Stimulated activated naive CD8-positive, alpha-beta T cell treated with anti-CD3 and anti-CD28 coated beads, Interleukin-15, amount 100 ng/mL, for 72 hours (primary cell): ENCODE results near the gene PODNL1.

Experiments used
- ATAC-seq: fragments of 150-1000 bp; cut with Tn5 transposase; 2 replicates; pipeline ENCODE4 v1.10.0; 2021; ENCODE audit warnings: mild to moderate bottlenecking, moderate library complexity
- DNase-seq, 2 donors: peaks; one replicate each; pipeline ENCODE4 v3.0.0; 2021 to 2022
- H3K27ac Mint-ChIP-seq, 2 donors: one replicate each; pipeline ENCODE4 v1.8.0; 2022; ENCODE audit warnings: mild to moderate bottlenecking in 2 of 2, mixed read lengths in 2 of 2, moderate library complexity in 2 of 2
- H3K27me3 Mint-ChIP-seq: one replicate; pipeline ENCODE4 v1.8.0; 2022; ENCODE audit warnings: mixed read lengths
- H3K4me1 Mint-ChIP-seq: one replicate; pipeline ENCODE4 v1.8.0; 2022; ENCODE audit warnings: mild to moderate bottlenecking, mixed read lengths
- H3K4me3 Mint-ChIP-seq, 2 donors: one replicate each; pipeline ENCODE4 v1.8.0; 2022; ENCODE audit warnings: mild to moderate bottlenecking in 2 of 2, mixed read lengths in 2 of 2, moderate library complexity in 1 of 2
- H3K9me3 Mint-ChIP-seq, 2 donors: one replicate each; pipeline ENCODE4 v1.8.0; 2022; ENCODE audit warnings: mixed read lengths in 2 of 2

Gene PODNL1

DNA sequence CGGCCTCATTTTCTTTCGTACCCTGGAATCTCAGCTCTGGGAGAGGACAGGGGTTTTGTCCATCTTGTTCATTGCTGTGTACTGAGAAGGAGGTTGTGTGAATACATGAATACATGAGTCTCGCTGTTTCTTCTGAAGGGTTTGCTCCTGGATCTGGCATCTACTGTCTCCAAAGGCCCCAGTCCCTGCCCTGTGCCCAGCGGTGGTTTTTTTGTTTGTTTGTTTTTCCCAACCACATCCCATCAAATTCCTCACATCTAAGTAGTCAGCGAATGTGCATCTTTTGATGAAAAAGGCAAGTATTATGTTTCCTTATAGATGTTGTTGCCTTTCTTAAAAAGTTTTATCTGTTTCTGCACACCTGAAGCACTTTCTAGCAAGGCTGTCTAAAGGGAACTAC, 26.6 kb upstream of the PODNL1 start:
- Mint-ChIP-seq H3K27ac (peak overlapping the region in 1 of 2 donors; percentile 42), H3K9me3 (no peaks in the 10 kb centered on the region), H3K27me3 (no peaks in the 10 kb centered on the region), H3K4me3 (no peak overlapping the region), H3K4me1 (peaks cover 4% of the 10 kb centered on the region)
- DNase-seq (no peak), ATAC-seq (no peak)

DNA sequence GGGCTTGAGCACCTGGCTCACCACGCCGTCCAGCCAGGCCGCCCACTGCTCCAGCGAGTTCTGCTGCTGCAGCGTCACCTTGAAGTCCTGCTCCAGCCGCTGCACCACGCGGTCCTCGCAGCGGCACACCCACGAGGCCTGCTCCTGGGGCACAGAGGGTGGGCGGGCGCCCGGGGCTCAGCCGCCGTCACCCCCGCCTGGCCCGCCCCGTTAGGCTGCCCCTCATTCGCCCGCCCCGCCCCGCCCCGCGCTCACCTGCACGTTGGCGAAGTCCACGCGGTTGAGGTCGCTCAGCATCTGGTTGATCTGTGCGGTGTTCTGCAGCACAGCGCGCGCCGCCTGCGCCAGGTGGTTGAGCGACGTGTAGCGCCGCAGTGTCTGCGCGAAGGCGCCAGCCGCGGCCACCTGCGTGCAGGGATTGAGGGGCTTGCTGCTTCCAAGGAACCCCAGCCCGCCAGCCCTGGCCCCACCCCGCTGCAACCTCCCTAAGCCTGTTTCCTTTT, 25.4 kb upstream of the PODNL1 start:
- no peaks in the 10 kb centered on the region for H3K27me3 Mint-ChIP-seq
- ATAC-seq, result peak; percentile 4

DNA sequence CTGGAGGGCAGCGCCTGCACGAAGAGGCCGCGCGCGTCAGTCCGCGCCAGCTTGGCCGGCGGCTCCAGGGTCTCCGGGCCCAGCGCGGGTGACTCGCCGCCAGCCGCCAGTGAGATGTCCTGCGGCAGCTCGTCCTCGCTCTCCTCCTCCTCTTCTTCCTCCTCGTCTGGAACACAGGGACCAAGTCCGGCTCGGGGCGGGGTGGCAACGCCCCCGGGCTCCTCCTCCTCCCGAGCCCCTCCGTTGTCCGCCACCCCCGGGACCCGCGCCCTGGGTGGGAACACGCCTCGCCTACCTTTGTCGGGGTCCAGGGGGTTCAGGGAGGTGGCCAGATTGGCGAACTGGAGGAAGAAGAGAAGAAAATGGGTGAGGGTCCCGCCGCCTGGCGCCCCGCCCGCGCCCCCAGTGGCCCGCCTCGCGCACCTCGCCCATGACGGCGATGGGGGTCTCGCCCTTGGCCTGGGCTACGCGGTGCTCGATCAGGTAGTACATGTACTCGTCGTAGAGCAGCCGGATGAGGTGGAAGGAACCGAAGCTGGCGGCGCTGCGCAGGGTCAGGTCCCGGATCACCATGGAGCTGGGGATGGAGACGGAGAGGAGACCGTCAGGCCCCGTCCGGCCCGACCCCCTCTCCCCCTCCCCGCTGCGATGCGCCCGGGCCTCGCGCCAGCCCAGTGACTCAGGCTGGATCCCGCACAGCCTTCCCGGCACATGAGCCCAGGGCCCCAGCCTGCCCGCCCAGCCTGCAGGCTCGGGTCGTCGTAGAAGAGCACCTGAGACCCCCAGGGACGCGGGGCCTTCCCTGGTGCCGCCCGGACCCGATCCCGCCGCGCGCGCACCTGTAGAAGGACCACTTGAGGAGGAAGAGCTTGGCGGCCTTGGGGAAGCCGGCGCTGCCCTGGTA, 24.7 kb upstream of the PODNL1 start:
- H3K9me3 Mint-ChIP-seq, result no peaks in the 10 kb centered on the region
- no peak overlapping the region for H3K4me3 Mint-ChIP-seq
- ATAC-seq, result peak; percentile 13
- peak overlapping the region in 1 of 2 donors; percentile 42 for H3K27ac Mint-ChIP-seq
- DNase-seq, result no peak
- peaks cover 13% of the 10 kb centered on the region for H3K4me1 Mint-ChIP-seq
- H3K27me3 Mint-ChIP-seq, result no peaks in the 10 kb centered on the region

More for the DNA sequence above, 25.4 kb upstream of the PODNL1 start:
- DNase-seq, result no peak
- no peaks in the 10 kb centered on the region for H3K9me3 Mint-ChIP-seq
- H3K4me3 Mint-ChIP-seq, result no peak overlapping the region
- peaks cover 13% of the 10 kb centered on the region for H3K4me1 Mint-ChIP-seq
- peak overlapping the region in 1 of 2 donors; percentile 42 for H3K27ac Mint-ChIP-seq

DNA sequence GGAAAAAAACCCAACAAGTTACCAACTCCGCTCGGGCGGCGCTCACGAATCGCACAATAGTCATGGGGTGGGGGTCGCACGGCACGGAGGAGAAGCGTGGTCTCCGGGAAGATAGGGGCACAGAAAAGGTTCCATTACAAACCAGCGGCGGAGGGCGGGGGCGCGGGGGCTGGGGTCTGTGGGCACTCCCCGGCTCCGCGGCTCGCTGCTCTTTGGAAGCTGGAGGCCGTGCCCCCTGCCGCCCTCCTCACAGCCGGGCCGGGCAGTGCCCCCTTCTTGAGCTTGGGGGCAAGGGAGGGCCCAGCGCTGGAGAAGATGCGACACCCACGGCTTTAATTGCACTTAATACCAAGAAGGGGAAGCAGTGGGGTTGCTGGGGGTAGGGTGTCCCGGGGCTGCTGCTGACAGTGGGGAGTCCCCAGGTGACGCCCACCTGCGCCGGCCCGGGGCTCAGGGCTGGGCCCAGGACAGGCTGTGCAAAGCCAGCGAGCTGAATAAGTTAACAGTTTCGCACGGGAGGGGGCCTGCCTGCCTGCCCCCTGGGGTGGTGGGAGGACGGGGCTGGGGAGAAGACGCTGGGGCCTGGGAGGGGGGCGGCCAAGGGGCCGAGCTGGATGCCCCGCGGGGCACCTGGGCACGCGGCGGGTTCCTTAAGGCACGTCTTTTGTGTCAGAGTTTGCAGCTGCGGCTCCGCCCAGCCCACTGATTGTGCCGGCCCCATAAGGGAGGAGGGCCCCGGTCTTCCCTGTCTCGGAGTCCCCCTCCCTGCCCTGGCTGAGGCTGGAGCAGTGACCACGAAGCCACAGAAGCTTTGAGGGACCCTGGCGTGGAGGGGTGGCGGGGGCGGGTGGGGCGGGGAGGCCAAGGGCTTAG, 23.8 kb upstream of the PODNL1 start:
- peaks cover 13% of the 10 kb centered on the region for H3K4me1 Mint-ChIP-seq
- H3K27me3 Mint-ChIP-seq, result no peaks in the 10 kb centered on the region
- no peak for DNase-seq
- peak overlapping the region in 1 of 2 donors; percentile 71 for H3K27ac Mint-ChIP-seq
- no peak overlapping the region for H3K4me3 Mint-ChIP-seq
- ATAC-seq, result peak; percentile 11
- H3K9me3 Mint-ChIP-seq, result no peaks in the 10 kb centered on the region

DNA sequence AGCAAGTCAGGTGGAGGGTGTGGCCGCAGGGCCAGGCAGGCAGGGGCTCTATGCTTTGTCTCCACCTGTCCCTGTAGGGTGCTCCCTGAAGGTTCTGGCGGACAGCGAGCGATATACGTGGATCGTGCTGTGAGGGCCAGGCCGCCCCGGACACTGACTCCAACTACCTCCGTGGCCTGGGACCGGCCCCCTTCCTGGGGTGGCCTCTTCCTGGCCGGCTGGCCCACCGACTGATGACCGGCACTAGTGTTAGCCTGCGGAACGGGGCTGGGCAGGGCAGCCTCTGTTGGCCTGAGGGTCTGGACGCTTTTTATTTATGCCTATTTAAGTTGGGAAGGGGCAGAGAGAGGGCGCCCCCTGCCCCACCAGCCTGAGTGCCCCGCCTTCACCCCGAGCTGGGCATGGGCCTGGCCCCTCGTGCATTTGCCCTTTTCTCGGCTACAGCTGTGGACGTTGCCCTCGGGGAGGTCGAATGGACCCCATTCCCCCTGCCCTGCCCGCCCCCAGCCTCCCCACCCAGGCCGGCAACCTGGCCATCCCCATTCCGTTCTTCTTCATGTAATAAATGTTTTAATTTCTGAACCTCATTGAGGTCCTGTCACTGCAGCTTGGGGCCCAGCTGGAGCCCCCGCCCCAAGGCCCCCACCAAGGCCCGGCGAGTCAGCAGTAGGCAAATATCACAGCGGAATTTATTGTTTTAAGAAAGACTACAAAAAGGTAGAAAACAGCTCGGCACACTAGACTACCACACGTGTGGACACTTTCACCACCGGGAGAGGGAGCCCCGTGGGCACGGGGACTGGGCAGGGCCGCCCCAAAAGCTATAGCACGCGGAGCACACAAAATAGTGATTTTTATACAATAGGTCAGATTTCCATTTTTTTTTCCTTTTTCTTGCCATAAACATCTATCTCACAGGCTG, 22.9 kb upstream of the PODNL1 start:
- Mint-ChIP-seq H3K27ac (peak overlapping the region in 1 of 2 donors; percentile 71), H3K27me3 (no peaks in the 10 kb centered on the region), H3K4me1 (peaks cover 13% of the 10 kb centered on the region), H3K9me3 (no peaks in the 10 kb centered on the region), H3K4me3 (no peak overlapping the region)
- DNase-seq (no peak), ATAC-seq (no peak)

DNA sequence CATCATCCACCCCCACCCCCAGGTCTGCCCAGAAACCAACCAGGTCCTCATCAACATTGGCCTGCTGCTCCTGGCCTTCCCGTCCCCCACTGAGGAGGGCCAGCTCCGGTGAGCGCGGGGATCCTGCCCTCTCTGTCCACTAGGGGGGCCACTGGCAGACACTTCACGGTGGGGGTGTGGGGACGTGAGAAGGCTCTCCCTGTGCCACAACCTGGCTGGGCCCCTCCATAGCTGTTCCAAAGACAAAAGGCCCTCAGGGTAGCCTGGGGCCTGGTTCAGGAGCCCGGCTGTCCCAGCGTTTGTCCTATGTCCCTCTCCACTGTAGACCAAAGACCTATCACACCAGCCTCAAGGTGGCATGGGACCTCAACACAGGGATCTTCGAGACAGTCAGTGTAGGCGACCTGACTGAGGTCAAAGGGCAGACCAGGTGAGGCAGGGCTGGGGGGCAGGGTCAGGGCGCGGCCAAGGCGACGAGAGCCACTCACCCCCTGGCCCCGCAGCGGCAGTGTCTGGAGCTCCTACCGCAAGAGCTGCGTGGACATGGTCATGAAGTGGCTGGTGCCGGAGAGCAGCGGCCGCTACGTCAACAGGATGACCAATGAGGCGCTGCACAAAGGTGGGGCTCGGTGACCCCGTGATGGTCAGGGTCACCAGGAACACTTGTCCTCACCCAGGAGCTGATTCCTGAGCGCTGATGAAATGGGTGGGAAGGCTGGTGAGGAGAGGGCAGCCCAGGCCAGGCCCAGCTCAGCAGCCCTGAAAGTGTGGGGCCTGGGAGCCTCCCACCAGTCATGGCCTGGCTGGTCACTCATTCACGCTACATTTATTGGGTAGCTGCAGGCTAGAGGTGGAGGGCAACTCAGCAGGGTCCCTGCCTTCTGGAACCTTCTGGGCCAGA, 22.0 kb upstream of the PODNL1 start:
- no peaks in the 10 kb centered on the region for H3K27me3 Mint-ChIP-seq
- H3K9me3 Mint-ChIP-seq, result no peaks in the 10 kb centered on the region
- no peak for DNase-seq
- peak overlapping the region in 1 of 2 donors; percentile 48 for H3K27ac Mint-ChIP-seq
- peak; percentile 46 for ATAC-seq
- no peak overlapping the region for H3K4me3 Mint-ChIP-seq
- H3K4me1 Mint-ChIP-seq, result peaks cover 13% of the 10 kb centered on the region

DNA sequence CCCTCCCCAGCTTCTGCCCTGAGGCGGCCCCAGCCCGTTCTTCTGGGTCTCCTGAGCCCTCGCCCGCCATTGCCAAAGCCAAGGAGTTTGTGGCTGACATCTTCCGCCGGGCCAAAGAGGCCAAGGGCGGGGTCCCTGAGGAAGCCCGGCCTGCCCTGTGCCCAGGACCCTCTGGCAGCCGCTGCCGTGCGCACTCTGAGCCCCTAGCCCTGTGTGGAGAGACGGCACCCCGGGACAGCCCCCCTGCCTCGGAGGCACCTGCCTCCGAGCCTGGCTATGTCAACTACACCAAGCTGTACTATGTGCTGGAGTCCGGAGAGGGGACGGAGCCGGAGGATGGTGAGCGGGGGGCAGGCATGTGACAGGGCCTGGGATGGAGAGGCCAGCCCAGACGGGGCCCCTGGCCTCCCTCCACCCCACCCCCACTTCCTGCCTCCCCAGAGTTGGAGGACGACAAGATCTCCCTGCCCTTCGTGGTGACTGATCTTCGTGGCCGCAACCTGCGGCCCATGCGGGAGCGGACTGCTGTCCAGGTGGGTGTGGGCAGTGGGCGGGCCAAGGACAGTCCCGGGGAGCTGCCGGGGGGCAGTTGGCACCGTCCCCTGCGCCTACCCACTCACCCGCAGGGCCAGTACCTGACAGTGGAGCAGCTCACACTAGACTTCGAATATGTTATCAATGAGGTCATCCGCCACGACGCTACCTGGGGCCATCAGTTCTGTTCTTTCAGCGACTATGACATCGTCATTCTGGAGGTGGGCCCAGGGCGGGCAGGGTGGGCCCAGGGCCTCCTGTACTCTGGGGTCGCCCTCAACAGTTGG, 21.1 kb upstream of the PODNL1 start:
- H3K4me1 Mint-ChIP-seq, result peaks cover 16% of the 10 kb centered on the region
- ATAC-seq (no peak), DNase-seq (no peak)
- peak overlapping the region in 1 of 2 donors; percentile 48 for H3K27ac Mint-ChIP-seq
- H3K27me3 Mint-ChIP-seq, result no peaks in the 10 kb centered on the region
- H3K4me3 Mint-ChIP-seq, result no peak overlapping the region
- no peaks in the 10 kb centered on the region for H3K9me3 Mint-ChIP-seq

DNA sequence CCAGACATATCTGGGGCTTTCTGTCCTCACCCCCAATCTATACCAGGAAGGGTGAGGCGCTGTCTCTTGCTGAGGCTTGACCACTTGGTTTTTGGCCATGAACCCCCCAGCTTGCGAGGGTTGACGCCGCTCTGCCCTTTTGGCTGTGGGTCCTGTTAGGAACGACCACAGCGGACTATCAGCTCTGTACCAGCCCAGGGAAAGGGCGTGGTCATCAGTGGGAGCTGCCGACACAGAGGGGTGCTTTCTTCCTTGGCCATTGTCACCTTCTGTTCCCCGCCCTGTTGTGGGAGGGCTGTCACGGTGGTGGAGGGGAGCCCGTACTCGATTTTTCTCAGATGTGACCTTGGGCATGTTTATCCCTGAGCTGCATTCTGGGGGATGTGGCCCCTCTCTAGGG, 19.8 kb upstream of the PODNL1 start:
- Mint-ChIP-seq H3K4me1 (peaks cover 29% of the 10 kb centered on the region), H3K9me3 (no peaks in the 10 kb centered on the region), H3K27me3 (no peaks in the 10 kb centered on the region), H3K27ac (peak overlapping the region in 1 of 2 donors; percentile 63), H3K4me3 (no peak overlapping the region)
- ATAC-seq (no peak), DNase-seq (no peak)

DNA sequence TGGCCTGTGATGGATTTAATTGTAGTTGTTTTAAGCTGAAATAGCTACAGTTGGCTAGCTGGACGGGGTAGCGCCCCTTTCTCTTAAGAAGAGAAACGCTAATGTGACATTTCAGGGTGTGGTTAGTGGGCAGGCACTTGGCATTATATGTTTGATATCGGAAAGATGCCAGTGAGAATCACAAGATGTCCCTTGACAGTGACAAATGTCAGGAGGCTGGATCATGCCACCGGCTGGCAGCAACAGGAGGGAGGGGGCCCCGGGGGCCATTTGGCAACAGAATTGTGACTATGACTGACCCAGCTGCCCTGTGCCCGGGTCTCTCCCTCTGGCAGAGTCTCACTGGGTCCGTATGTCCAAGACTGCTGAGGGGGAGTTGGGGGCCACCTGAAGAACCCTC, 18.8 kb upstream of the PODNL1 start:
- ATAC-seq (no peak), DNase-seq (no peak)
- H3K4me1 Mint-ChIP-seq, result peaks cover 32% of the 10 kb centered on the region
- peak overlapping the region; percentile 46 to 89 for H3K27ac Mint-ChIP-seq
- no peaks in the 10 kb centered on the region for H3K9me3 Mint-ChIP-seq
- no peaks in the 10 kb centered on the region for H3K27me3 Mint-ChIP-seq
- H3K4me3 Mint-ChIP-seq, result no peak overlapping the region

DNA sequence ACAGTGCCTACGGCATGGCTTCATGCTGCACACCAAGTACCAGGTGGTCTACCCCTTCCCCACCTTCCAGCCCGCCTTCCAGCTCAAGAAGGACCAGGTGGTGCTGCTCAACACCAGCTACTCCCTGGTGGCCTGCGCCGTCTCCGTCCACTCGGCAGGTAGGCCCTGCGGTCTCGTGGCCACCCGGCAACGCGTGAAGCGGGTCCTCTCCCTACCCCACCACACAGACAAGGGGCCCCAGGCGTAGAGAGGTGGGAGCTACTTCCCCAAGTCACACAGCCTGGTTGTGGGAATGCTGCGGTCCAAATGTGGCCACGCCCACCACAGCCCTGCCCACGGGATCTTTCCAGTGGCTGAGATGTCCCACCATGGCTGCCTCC, 18.1 kb upstream of the PODNL1 start:
- DNase-seq (no peak), ATAC-seq (no peak)
- H3K27me3 Mint-ChIP-seq, result no peaks in the 10 kb centered on the region
- H3K27ac Mint-ChIP-seq, result no peak overlapping the region
- H3K4me3 Mint-ChIP-seq, result no peak overlapping the region
- H3K4me1 Mint-ChIP-seq, result peaks cover 39% of the 10 kb centered on the region
- no peaks in the 10 kb centered on the region for H3K9me3 Mint-ChIP-seq

DNA sequence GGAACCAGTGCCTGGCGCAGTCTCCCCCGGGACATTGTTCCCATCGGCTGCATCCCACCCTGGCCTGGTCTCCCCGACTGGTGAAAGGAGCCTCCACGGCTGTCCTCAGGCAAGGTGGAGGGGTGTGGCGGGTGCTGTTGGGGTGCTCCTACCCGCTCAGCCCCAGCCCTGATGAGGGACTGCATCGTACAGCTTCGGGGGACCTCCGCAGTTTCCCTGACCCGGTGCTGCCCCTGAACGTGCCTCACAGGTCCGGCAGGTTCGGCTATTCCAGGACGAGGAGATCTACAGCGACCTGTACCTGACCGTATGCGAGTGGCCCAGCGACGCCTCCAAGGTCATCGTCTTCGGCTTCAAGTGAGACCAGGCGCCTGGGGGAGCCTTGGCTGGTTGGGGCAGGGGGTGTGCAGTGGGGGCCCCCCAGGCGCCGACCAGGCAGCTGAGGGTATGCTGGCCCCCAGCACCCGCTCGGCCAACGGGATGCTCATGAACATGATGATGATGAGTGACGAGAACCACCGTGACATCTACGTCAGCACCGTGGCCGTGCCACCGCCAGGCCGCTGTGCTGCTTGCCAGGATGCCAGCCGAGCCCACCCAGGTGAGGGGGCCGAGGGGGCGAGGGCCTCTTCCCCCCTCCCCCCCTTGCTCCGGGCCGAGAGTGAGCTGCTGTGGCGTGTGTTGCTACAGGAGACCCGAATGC, 17.6 kb upstream of the PODNL1 start:
- no peaks in the 10 kb centered on the region for H3K27me3 Mint-ChIP-seq
- H3K4me3 Mint-ChIP-seq, result no peak overlapping the region
- ATAC-seq, result no peak
- no peak overlapping the region for H3K27ac Mint-ChIP-seq
- no peak for DNase-seq
- H3K4me1 Mint-ChIP-seq, result peaks cover 39% of the 10 kb centered on the region
- H3K9me3 Mint-ChIP-seq, result no peaks in the 10 kb centered on the region

DNA sequence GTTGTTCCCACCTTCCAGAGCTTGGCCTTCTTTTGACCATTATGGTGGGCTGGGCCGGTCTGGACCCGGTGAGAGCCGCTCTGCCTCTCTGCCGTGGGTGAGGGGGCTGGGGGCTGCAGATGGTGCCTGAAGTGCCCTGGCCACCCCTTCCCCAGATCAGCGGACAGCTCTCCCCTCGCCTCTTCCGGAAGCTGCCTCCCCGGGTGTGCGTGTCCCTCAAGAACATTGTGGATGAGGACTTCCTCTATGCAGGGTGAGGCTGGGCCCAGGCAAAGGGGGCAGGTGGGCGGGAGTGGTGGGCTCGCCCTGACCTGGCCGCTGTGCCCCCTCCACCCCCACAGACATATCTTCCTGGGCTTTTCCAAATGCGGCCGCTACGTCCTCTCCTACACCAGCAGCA, 16.0 kb upstream of the PODNL1 start:
- no peak overlapping the region for H3K27ac Mint-ChIP-seq
- peaks cover 31% of the 10 kb centered on the region for H3K4me1 Mint-ChIP-seq
- no peak for DNase-seq
- ATAC-seq, result no peak
- peak overlapping the region; percentile 87 to 100 for H3K4me3 Mint-ChIP-seq
- no peaks in the 10 kb centered on the region for H3K27me3 Mint-ChIP-seq
- H3K9me3 Mint-ChIP-seq, result no peaks in the 10 kb centered on the region

DNA sequence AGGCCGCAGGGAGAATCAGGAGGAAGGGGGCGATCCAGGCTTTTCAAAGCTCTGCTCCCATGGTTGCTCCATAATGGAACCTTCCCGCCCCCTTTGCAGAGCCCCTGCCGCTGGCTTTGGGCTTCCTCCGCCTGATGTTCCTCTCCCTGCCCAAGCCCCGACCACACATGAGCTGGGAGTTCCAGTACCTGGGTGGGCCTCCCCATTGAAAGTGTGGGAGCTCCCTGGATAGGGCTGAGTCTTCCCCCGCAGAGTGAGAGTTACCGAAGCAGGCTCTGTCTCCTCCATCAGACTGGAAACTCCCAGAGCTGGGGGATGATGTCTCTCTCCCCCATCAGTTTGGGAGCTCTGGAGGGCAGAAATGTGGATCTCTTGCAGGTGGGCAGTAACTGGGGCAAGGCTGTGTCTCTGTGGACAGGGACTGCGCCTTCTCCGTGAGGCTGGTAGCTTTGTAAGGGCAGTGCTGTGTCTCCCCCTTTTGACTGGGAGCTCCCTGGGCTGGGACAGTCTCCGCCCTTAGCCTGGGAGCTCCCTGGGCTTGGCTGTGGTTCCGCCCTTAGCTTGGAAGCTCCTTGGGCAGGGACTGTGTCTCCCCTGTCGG, 14.8 kb upstream of the PODNL1 start:
- H3K4me1 Mint-ChIP-seq, result peaks cover 27% of the 10 kb centered on the region
- H3K27ac Mint-ChIP-seq, result peak overlapping the region; percentile 89 to 96
- no peak for DNase-seq
- no peaks in the 10 kb centered on the region for H3K27me3 Mint-ChIP-seq
- no peaks in the 10 kb centered on the region for H3K9me3 Mint-ChIP-seq
- no peak for ATAC-seq
- peak overlapping the region; percentile 87 to 100 for H3K4me3 Mint-ChIP-seq
